OCI-LY7 (cell line): Measurements from ENCODE around the gene ABR. TPM values are rescaled to one million over a fixed set of nuclear protein-coding genes. Genes with fewer than 3 reads are reported as not detected.

ENCODE experiments used
- BruUV-seq: library from RNA; stranded (reverse); fragments of 400-500 nt; replicated peaks from 2 replicates; lab custom pipeline; 2021; lab: Mats Ljungman, UMichigan
- CTCF ChIA-PET: fragments of 300-600 bp; sonication (Branson Sonifier 250); formaldehyde crosslinking; loops from one replicate; lab custom pipeline; 2022; ENCODE audit warnings: antibody characterized with exemption; ENCODE audit not compliant: unreplicated experiment; lab: Charles Lee
- POLR2A ChIA-PET: fragments of 300-600 bp; sonication (Branson Sonifier 250); formaldehyde crosslinking; loops from one replicate; lab custom pipeline; 2022; ENCODE audit warnings: antibody characterized with exemption; lab: Charles Lee
- DNase-seq: peaks from one replicate; pipeline ENCODE4 v3.0.0-alpha.2; 2015; ENCODE audit warnings: low spot score
- H2AFZ ChIP-seq: fragments of 200-600 bp; sonication (generic), shearing (Covaris generic); 2 replicates; pipeline ENCODE4 v1.6.1; 2014; ENCODE audit warnings: mild to moderate bottlenecking, antibody characterized with exemption, low read length, moderate library complexity
- H3K27ac ChIP-seq: fragments of 200-600 bp; sonication (generic); 2 replicates; pipeline ENCODE4 v1.5.1; 2014; ENCODE audit warnings: mixed run types, low read depth, mild to moderate bottlenecking, moderate library complexity, low read length, inconsistent platforms; ENCODE audit not compliant: poor library complexity, severe bottlenecking
- H3K36me3 ChIP-seq: fragments of 200-600 bp; sonication (generic); 2 replicates; pipeline ENCODE4 v1.6.1; 2014; ENCODE audit warnings: mild to moderate bottlenecking, antibody characterized with exemption, low read length, moderate library complexity, mixed read lengths; ENCODE audit not compliant: insufficient read depth
- H3K4me1 ChIP-seq: fragments of 200-600 bp; sonication (generic); 2 replicates; pipeline ENCODE4 v1.5.1; 2014; ENCODE audit warnings: mild to moderate bottlenecking, low read length; ENCODE audit not compliant: insufficient read depth, poor library complexity, severe bottlenecking
- H3K4me2 ChIP-seq: fragments of 200-600 bp; sonication (generic); 2 replicates; pipeline ENCODE4 v1.6.1; 2014; ENCODE audit warnings: mild to moderate bottlenecking, low read length
- H3K4me3 ChIP-seq: fragments of 200-600 bp; sonication (generic); 2 replicates; pipeline ENCODE4 v1.5.1; 2014; ENCODE audit warnings: mild to moderate bottlenecking, low read depth, low read length; ENCODE audit not compliant: poor library complexity, severe bottlenecking
- H3K79me2 ChIP-seq: fragments of 200-600 bp; sonication (generic); 2 replicates; pipeline ENCODE4 v1.6.1; 2016; ENCODE audit warnings: low read depth, mild to moderate bottlenecking, low read length, moderate library complexity, mixed read lengths; ENCODE audit not compliant: insufficient read depth
- H3K9me2 ChIP-seq: fragments of 200-600 bp; sonication (generic); 2 replicates; pipeline ENCODE4 v1.6.1; 2016; ENCODE audit warnings: mild to moderate bottlenecking, low read length, mixed read lengths; ENCODE audit not compliant: insufficient read depth
- H3K9me3 ChIP-seq: fragments of 200-600 bp; sonication (generic); 2 replicates; pipeline ENCODE4 v1.6.1; 2014; ENCODE audit warnings: mild to moderate bottlenecking, mixed run types, low read length, mixed read lengths
- H4K20me1 ChIP-seq: fragments of 200-600 bp; sonication (generic); 2 replicates; pipeline ENCODE4 v1.6.1; 2014; ENCODE audit warnings: mild to moderate bottlenecking, antibody characterized with exemption, low read length, moderate library complexity, mixed read lengths; ENCODE audit not compliant: insufficient read depth
- EZH2phosphoT487 ChIP-seq: fragments of 200-600 bp; sonication (generic); IDR thresholded peaks from 2 replicates; pipeline ENCODE4 v1.6.1; 2018; ENCODE audit warnings: low read depth, borderline replicate concordance, mild to moderate bottlenecking, mixed run types, antibody characterized with exemption, low read length, moderate library complexity, mixed read lengths
- intact Hi-C: fragments of 100-400 bp; cut with micrococcal nuclease; formaldehyde crosslinking; loops from one replicate; pipeline ENCODE4 v1.10.0; 2022; ENCODE audit not compliant: unreplicated experiment
- total RNA-seq, 2 experiments: library from RNA; depleted of rRNA in 1 of 2; stranded (reverse); fragments of >200 nt in 1 of 2; shearing (Covaris generic) in 1 of 2; gene quantifications; 2 replicates each; pipeline ENCODE4 v1.2.3, GENCODE V29; 2014 to 2022
- TF ChIP-seq, protein P1 (sequence below): fragments of 200-600 bp; sonication (generic); conservative IDR thresholded peaks from 2 replicates; pipeline ENCODE4 v1.5.1; 2014; ENCODE audit warnings: mild to moderate bottlenecking, antibody characterized with exemption, low read length, moderate library complexity, mixed read lengths

The ABR gene
- total RNA-seq, 2 experiments from 2014 or later: 164 to 181 TPM

GRCh38 chr17:1001640-1002411, 178.0 kb downstream of the ABR start:
- peaks cover 79% of the 10 kb centered on the region for H3K36me3 ChIP-seq
- no peak for TF ChIP-seq EZH2phosphoT487
- TF ChIP-seq, protein P1, sequence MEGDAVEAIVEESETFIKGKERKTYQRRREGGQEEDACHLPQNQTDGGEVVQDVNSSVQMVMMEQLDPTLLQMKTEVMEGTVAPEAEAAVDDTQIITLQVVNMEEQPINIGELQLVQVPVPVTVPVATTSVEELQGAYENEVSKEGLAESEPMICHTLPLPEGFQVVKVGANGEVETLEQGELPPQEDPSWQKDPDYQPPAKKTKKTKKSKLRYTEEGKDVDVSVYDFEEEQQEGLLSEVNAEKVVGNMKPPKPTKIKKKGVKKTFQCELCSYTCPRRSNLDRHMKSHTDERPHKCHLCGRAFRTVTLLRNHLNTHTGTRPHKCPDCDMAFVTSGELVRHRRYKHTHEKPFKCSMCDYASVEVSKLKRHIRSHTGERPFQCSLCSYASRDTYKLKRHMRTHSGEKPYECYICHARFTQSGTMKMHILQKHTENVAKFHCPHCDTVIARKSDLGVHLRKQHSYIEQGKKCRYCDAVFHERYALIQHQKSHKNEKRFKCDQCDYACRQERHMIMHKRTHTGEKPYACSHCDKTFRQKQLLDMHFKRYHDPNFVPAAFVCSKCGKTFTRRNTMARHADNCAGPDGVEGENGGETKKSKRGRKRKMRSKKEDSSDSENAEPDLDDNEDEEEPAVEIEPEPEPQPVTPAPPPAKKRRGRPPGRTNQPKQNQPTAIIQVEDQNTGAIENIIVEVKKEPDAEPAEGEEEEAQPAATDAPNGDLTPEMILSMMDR: no peak
- ChIA-PET CTCF (no interaction called here), POLR2A (interaction anchor here (0.5 kb wide), 1 partner anchor 56 kb away, joined by 4 read pairs; no protein-coding TSS in a partner anchor)
- H3K27ac ChIP-seq: no peak overlapping the region
- H3K4me2 ChIP-seq: no peak overlapping the region
- H3K79me2 ChIP-seq: peaks cover 19% of the 10 kb centered on the region; the same call in 1 of the 2 replicates
- BruUV-seq: no TSS peak
- H3K4me3 ChIP-seq: no peak overlapping the region
- H3K9me2 ChIP-seq: no peaks in the 10 kb centered on the region
- DNase-seq: no peak
- peaks cover 12% of the 10 kb centered on the region for H3K4me1 ChIP-seq
- peaks cover 11% of the 10 kb centered on the region for H4K20me1 ChIP-seq
- no peaks in the 10 kb centered on the region for H3K9me3 ChIP-seq
- H2AFZ ChIP-seq: no peak overlapping the region
- intact Hi-C loops: no loop called here

DNA sequence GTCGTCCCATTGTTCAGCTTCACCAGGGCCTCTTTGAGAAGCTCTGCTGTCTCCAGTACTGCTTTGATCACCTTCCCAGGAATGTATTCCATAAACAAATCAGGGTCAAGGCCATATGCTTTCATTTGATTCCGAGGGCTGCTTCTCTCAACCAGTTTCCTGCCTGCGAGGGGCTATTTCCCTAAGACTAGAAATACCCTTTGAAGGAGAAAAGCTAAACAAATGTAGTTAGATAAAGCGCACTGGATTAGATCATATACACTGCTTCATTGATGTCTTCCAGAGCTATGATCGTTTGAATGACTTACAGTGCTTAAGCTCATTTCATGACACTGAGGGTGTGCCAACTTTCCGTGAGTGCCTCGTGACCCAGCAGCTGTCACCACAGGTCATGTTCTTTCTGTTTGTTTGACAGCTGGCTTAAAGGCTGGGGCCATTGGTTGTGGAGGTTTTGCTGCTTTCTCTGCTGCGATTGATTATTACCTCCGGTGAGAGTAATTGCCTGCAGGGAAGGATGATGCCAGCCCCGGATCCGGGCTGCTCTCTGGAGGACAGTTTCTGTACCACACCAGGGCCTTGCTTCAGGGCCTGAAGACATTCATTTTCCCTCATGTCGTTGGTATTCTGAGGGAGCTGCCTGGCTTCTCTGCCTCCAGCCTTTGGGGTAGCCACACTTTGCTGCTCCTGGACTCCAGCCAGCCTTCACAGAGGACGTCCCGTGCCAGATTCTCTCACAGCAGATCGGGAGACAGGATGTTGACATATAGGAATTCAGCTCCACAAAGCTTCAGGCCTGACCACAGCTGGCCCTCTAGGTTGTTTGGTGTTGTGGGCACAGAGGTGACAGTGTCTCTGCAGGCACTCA, 179.0 kb downstream of the ABR start:
- Histone ChIP-seq H3K4me3 (no peak overlapping the region), H3K4me1 (peaks cover 12% of the 10 kb centered on the region), H3K9me2 (no peaks in the 10 kb centered on the region), H3K79me2 (peaks cover 19% of the 10 kb centered on the region; the same call in 1 of the 2 replicates), H3K27ac (no peak overlapping the region), H4K20me1 (peaks cover 11% of the 10 kb centered on the region), H3K36me3 (peaks cover 72% of the 10 kb centered on the region), H2AFZ (no peak overlapping the region), H3K9me3 (no peaks in the 10 kb centered on the region), H3K4me2 (no peak overlapping the region)
- TF ChIP-seq EZH2phosphoT487: no peak
- TF ChIP-seq, protein P1: no peak
- POLR2A ChIA-PET: no interaction called here
- intact Hi-C loops: no loop called here
- no TSS peak for BruUV-seq
- no peak for DNase-seq
- CTCF ChIA-PET: no interaction called here
